Non-pigmented ciliary epithelial cell (primary cell): ENCODE measurements around the gene KRTAP9-2.
"Not testable (repeated sequence)": the region's sequence is repeated elsewhere in the genome, so short reads cannot be mapped to it uniquely, and the experiment has no call there.

ENCODE experiments used
- DNase-seq: peaks from one replicate; pipeline ENCODE4 v3.0.0-alpha.2; 2010; ENCODE audit warnings: low read depth

KRTAP9-2 gene

DNA sequence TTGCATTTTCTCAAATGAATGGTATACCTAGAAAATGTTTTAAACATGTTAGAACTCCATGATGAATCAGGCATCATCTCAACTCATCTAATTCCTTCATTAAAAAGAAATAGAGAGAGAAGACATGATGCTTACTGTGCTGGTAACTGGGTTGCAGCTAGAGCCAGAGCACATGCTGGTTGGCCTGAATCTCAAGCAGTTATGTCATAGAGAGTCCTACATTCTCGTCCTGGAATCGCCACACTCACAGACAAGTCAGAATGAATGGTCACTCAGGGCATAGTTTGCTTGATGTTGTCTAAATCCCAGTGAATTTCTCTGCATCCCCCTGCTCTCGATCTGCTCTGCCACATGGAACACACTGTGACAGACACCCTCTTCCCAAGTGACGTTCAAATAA lies 10.7 kb downstream of the KRTAP9-2 start:
- DNase-seq, result not testable (repeated sequence)

DNA sequence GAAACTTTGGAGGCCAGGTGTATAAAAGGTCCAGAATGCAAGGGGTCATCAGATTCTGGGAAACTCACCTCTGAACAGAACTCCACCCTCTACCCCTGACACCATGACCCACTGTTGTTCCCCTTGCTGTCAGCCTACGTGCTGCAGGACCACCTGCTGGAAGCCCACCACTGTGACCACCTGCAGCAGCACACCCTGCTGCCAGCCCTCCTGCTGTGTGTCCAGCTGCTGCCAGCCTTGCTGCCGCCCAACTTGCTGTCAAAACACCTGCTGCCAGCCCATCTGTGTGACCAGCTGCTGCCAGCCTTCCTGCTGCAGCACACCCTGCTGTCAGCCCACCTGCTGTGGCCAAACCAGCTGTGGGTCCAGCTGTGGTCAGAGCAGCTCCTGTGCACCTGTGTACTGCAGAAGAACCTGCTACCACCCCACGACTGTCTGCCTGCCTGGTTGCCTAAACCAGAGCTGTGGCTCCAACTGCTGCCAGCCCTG lies 11.5 kb downstream of the KRTAP9-2 start, which contains the start of gene KRTAP9-8:
Gene KRTAP9-8, plus strand, starts transcription at position 51 of the 489 bp plus-strand sequence. Its CDS starts 53 bp downstream, at position 104.
- DNase-seq, result not testable (repeated sequence)

DNA sequence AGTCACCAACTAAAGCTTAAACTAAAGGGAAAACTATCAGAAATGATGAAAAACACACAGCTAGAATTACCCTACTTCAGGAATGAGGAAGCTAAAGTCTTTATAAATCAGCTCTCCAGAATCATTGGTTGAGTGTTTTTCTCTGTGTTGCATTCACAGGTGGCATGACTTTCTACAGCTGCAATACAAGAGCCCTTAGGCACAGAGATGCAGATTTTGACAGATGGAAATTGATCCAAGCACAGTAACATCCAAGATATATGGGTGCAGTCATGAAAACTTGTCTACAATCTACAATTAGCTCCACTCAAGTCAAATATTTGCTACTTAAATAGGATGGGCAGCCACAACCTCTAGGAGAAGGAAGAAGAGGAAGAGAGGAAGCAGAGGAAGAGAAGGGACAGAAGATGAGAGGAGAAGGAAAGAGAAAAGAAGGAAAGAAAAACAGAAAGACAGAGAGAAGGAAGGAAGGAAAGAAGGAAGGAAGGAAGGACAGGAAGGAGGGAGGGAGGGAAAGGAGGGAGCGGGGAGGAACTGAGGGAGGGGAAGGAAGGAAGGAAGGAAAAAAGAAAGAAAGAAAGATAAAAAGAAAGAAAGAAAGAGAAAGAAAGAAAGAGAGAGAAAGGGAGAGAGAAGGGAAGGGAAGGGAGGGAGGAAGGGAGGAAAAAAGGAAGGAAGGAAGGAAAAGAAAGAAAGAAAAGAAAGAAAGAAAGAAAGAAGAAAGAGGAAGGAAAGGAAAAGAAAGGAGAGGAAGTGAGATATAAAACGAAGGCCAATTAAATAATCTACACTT lies 20.7 kb downstream of the KRTAP9-2 start:
- DNase-seq, result not testable (repeated sequence)

DNA sequence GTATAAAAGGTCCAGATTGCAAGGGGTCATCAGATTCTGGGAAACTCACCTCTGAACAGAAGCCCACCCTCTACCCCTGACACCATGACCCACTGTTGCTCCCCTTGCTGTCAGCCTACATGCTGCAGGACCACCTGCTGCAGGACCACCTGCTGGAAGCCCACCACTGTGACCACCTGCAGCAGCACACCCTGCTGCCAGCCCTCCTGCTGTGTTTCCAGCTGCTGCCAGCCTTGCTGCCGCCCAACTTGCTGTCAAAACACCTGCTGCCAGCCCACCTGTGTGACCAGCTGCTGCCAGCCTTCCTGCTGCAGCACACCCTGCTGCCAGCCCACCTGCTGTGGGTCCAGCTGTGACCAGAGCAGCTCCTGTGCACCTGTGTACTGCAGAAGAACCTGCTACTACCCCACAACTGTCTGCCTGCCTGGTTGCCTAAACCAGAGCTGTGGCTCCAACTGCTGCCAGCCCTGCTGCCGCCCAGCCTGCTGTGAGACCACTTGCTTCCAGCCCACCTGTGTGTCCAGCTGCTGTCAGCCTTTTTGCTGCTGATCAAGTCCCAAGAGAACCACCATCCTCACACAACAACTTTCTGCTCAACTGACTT lies 23.3 kb downstream of the KRTAP9-2 start, which contains the start of gene KRTAP9-4:
Gene KRTAP9-4, plus strand, starts transcription at position 51 of the 604 bp plus-strand sequence. Its CDS starts 34 bp downstream, at position 85.
- DNase-seq, result not testable (repeated sequence)

- DNase-seq, result no peak
These were observed 24.8 kb downstream of the KRTAP9-2 start for GRCh38 chr17:41251261-41251660.

- DNase-seq, result no peak
These were observed 28.4 kb downstream of the KRTAP9-2 start for GRCh38 chr17:41254861-41255260.

GRCh38 chr17:41255381-41256290 lies 29.2 kb downstream of the KRTAP9-2 start, which contains the start of gene KRTAP9-9:
Gene KRTAP9-9, plus strand, starts transcription at chr17:41255384.
- DNase-seq, result not testable (repeated sequence)

GRCh38 chr17:41256291-41256685 lies 29.8 kb downstream of the KRTAP9-2 start:
- DNase-seq, result no peak

GRCh38 chr17:41258406-41258805 lies 32.0 kb downstream of the KRTAP9-2 start:
- DNase-seq, result no peak

GRCh38 chr17:41263212-41263611 lies 36.8 kb downstream of the KRTAP9-2 start:
- DNase-seq, result no peak

DNA sequence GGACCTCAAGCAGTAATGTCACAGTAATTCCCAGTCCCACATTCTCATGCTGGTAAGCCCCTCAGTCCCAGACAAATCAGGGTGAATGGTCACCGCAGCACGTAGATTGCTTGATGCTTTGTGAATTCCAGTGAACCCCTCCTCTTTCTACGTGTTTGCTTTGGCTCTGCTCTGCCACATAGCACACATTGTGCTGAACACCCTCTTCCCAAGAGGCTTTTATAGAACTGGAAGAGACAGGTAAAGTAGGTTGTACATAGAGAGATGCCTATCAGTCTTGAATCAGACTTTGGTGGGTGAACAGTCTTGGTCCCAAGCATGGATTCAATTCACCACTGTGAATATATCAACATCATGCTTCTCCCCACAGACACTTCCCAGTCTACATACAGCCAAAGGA lies 38.2 kb downstream of the KRTAP9-2 start:
- no peak for DNase-seq

DNA sequence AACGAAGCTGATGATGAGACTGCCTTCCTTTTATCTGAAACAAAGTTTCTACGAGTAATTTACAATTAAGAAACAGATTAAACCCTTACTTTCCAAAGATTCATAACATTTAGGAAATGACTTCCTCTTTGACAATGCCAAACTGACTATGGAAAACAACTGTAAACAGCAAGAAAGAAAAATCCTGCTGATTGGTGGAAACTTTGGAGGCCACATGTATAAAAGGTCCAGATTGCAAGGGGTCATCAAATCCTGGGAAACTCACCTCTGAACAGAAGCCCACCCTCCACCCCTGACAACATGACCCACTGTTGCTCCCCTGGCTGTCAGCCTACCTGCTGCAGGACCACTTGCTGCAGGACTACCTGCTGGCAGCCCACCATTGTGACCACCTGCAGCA lies 38.6 kb downstream of the KRTAP9-2 start, which contains the start of gene KRTAP9-6:
Gene KRTAP9-6, plus strand, starts transcription at position 301 of the 400 bp plus-strand sequence. Its CDS starts 0 bp downstream, at position 301.
- DNase-seq, result no peak

DNA sequence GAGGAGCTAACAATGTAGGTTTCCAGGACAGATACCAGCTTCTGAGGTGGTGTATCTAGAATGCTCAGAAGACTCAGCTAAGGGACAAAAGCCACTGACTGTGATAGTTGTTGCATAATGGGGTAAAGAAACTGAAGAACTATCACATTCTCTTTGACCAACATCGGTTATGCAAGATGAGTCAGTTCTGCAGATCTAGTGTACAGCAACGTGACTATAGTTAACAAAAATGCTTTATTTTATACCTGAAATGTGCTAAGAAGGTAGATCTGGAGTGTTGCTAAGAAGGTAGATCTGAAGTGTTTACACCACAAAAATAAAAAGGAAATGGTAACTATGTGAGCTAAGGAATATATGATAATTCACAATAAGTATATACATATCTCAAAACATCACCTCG lies 41.3 kb downstream of the KRTAP9-2 start:
- no peak for DNase-seq

- DNase-seq, result not testable (repeated sequence)
These were observed 44.9 kb downstream of the KRTAP9-2 start for GRCh38 chr17:41271323-41271722.

GRCh38 chr17:41271858-41272257 lies 45.4 kb downstream of the KRTAP9-2 start:
- no peak for DNase-seq

GRCh38 chr17:41275648-41276190 lies 49.3 kb downstream of the KRTAP9-2 start, which contains the start of gene KRTAP9-7:
Gene KRTAP9-7, plus strand, starts transcription at chr17:41275698. Its CDS starts 0 bp downstream, at chr17:41275698.
- not testable (repeated sequence) for DNase-seq
